Measurements from ENCODE around the gene TAS2R3.

The TAS2R3 gene

DNA sequence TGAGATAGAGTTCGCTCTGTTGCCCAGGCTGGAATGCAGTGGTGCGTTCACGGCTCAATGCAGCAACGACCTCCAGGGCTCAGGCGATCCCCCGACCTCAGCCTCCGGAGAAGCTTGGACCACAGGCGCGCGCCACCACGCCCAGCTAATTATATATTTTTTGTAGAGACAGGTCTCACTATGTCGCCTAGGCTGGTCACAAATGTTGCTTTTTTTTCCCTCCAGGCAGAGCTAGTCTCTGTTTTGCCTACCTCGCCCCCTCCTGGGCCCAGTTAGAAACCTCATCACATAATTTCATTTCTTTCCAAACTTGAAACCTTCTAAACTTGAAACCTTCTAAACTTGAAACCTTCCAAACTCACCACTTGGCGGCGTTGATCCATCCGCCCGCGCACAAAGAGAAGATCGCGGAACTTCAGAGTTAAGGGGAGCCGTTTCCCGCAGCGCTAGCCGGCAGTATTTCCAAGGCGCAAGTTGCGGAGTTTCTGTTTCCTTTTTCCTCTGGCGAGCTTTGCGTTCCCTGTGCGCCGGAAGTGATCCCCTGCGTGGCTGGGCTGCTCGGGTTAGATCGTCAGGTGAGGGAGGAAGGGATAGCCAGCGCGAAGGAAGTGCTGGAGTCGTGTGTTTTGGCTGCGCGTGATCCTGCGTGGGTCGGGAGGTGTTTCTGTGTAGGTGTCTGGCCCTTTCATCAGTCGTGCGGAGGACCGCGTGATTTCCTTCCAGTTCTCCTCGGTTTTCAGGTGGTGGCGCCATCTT, 25.9 kb upstream of the TAS2R3 start, which contains the start of gene SSBP1:
Gene SSBP1, plus strand, starts transcription at position 523 of the 756 bp plus-strand sequence. CDS start 809 bp downstream, outside the sequence.
- no peaks in the 10 kb centered on the region for H3K27me3 ChIP-seq (ENCODE audit: insufficient read depth, poor library complexity, severe bottlenecking)
- H3K27ac ChIP-seq (ENCODE audit: poor library complexity, severe bottlenecking): peak within 1 kb of the TSS; percentile 25
- no peaks in the 10 kb centered on the region for H3K9me3 ChIP-seq (ENCODE audit: severe bottlenecking)
- H3K4me3 ChIP-seq (ENCODE audit: severe bottlenecking): peak within 1 kb of the TSS; percentile 73
- H3K36me3 ChIP-seq (ENCODE audit: low read depth): peaks cover 47% of the 10 kb centered on the region
- TF ChIP-seq, protein P1, sequence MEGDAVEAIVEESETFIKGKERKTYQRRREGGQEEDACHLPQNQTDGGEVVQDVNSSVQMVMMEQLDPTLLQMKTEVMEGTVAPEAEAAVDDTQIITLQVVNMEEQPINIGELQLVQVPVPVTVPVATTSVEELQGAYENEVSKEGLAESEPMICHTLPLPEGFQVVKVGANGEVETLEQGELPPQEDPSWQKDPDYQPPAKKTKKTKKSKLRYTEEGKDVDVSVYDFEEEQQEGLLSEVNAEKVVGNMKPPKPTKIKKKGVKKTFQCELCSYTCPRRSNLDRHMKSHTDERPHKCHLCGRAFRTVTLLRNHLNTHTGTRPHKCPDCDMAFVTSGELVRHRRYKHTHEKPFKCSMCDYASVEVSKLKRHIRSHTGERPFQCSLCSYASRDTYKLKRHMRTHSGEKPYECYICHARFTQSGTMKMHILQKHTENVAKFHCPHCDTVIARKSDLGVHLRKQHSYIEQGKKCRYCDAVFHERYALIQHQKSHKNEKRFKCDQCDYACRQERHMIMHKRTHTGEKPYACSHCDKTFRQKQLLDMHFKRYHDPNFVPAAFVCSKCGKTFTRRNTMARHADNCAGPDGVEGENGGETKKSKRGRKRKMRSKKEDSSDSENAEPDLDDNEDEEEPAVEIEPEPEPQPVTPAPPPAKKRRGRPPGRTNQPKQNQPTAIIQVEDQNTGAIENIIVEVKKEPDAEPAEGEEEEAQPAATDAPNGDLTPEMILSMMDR (IDR thresholded peaks at IDR 0.05; ENCODE audit: poor library complexity, severe bottlenecking): peak; percentile 98
- peaks cover 10% of the 10 kb centered on the region for H3K4me1 ChIP-seq (ENCODE audit: insufficient read depth, poor library complexity, severe bottlenecking)
- ATAC-seq (ENCODE audit: low read depth) (peak; percentile 89), DNase-seq (ENCODE audit: low spot score) (peak; percentile 85)

GRCh38 chr7:141738592-141739013, 25.3 kb upstream of the TAS2R3 start:
- ATAC-seq (ENCODE audit: low read depth) (no peak; the same call in 2 of the 3 replicates), DNase-seq (ENCODE audit: low spot score) (no peak)
- H3K4me3 ChIP-seq (ENCODE audit: severe bottlenecking): peak overlapping the region; percentile 73
- H3K9me3 ChIP-seq (ENCODE audit: severe bottlenecking): no peaks in the 10 kb centered on the region
- H3K4me1 ChIP-seq (ENCODE audit: insufficient read depth, poor library complexity, severe bottlenecking): peaks cover 10% of the 10 kb centered on the region
- peaks cover 52% of the 10 kb centered on the region for H3K36me3 ChIP-seq (ENCODE audit: low read depth)
- peak overlapping the region; percentile 18 for H3K27ac ChIP-seq (ENCODE audit: poor library complexity, severe bottlenecking)
- no peaks in the 10 kb centered on the region for H3K27me3 ChIP-seq (ENCODE audit: insufficient read depth, poor library complexity, severe bottlenecking)
- TF ChIP-seq, protein P1 (IDR thresholded peaks at IDR 0.05; ENCODE audit: poor library complexity, severe bottlenecking): no peak

- ATAC-seq (ENCODE audit: low read depth): no peak
- H3K4me3 ChIP-seq (ENCODE audit: severe bottlenecking): peak overlapping the region; percentile 73
- no peaks in the 10 kb centered on the region for H3K9me3 ChIP-seq (ENCODE audit: severe bottlenecking)
- TF ChIP-seq, protein P1 (IDR thresholded peaks at IDR 0.05; ENCODE audit: poor library complexity, severe bottlenecking): no peak
- no peaks in the 10 kb centered on the region for H3K27me3 ChIP-seq (ENCODE audit: insufficient read depth, poor library complexity, severe bottlenecking)
- peaks cover 10% of the 10 kb centered on the region for H3K4me1 ChIP-seq (ENCODE audit: insufficient read depth, poor library complexity, severe bottlenecking)
- H3K36me3 ChIP-seq (ENCODE audit: low read depth): peaks cover 59% of the 10 kb centered on the region
- no peak for DNase-seq (ENCODE audit: low spot score)
- H3K27ac ChIP-seq (ENCODE audit: poor library complexity, severe bottlenecking): no peak overlapping the region
Measured at GRCh38 chr7:141739250-141739649, 24.6 kb upstream of the TAS2R3 start.

- DNase-seq (ENCODE audit: low spot score) (no peak), ATAC-seq (ENCODE audit: low read depth) (no peak)
- H3K36me3 ChIP-seq (ENCODE audit: low read depth): peaks cover 89% of the 10 kb centered on the region
- no peaks in the 10 kb centered on the region for H3K27me3 ChIP-seq (ENCODE audit: insufficient read depth, poor library complexity, severe bottlenecking)
- peaks cover 10% of the 10 kb centered on the region for H3K4me1 ChIP-seq (ENCODE audit: insufficient read depth, poor library complexity, severe bottlenecking)
- TF ChIP-seq, protein P1 (IDR thresholded peaks at IDR 0.05; ENCODE audit: poor library complexity, severe bottlenecking): no peak
- no peak overlapping the region for H3K27ac ChIP-seq (ENCODE audit: poor library complexity, severe bottlenecking)
- no peak overlapping the region for H3K4me3 ChIP-seq (ENCODE audit: severe bottlenecking)
- H3K9me3 ChIP-seq (ENCODE audit: severe bottlenecking): no peaks in the 10 kb centered on the region
Measured at GRCh38 chr7:141742229-141742628, 21.7 kb upstream of the TAS2R3 start.

- DNase-seq (ENCODE audit: low spot score) (no peak), ATAC-seq (ENCODE audit: low read depth) (no peak)
- no peak overlapping the region for H3K27ac ChIP-seq (ENCODE audit: poor library complexity, severe bottlenecking)
- TF ChIP-seq, protein P1 (IDR thresholded peaks at IDR 0.05; ENCODE audit: poor library complexity, severe bottlenecking): no peak
- no peaks in the 10 kb centered on the region for H3K27me3 ChIP-seq (ENCODE audit: insufficient read depth, poor library complexity, severe bottlenecking)
- H3K36me3 ChIP-seq (ENCODE audit: low read depth): peaks cover 100% of the 10 kb centered on the region
- H3K4me1 ChIP-seq (ENCODE audit: insufficient read depth, poor library complexity, severe bottlenecking): peaks cover 8% of the 10 kb centered on the region
- H3K4me3 ChIP-seq (ENCODE audit: severe bottlenecking): no peak overlapping the region
- H3K9me3 ChIP-seq (ENCODE audit: severe bottlenecking): no peaks in the 10 kb centered on the region
Measured at GRCh38 chr7:141744131-141744530, 19.8 kb upstream of the TAS2R3 start.

All from RWPE2 (cell line).